AG04449 (cell line): ENCODE measurements around the gene AGER.

Experiments
- CTCF ChIA-PET: fragments of 350-600 bp; formaldehyde crosslinking; extraction: SDS; loops from one replicate; lab custom pipeline; 2021; ENCODE audit warnings: antibody characterized with exemption; lab: Yijun Ruan, JAX
- POLR2A ChIA-PET: fragments of 400-600, 350-600 bp; formaldehyde crosslinking; extraction: SDS; loops from one replicate; lab custom pipeline; 2020; ENCODE audit warnings: antibody characterized with exemption, inconsistent platforms; lab: Yijun Ruan, JAX
- DNase-seq: peaks from one replicate; pipeline ENCODE4 v3.0.0-alpha.2; 2010; ENCODE audit warnings: low read depth, low spot score
- H3K4me3 ChIP-seq: 2 replicates; pipeline ENCODE4 v1.5.1; 2011; ENCODE audit warnings: low read depth, mild to moderate bottlenecking, control low read depth, low read length
- CTCF ChIP-seq: IDR thresholded peaks from one replicate; pipeline ENCODE4 v1.5.1; 2011; ENCODE audit warnings: mild to moderate bottlenecking, moderate library complexity, low read length, control low read depth, inconsistent platforms; ENCODE audit not compliant: insufficient read depth; ENCODE audit errors: missing control alignments

The AGER gene

GRCh38 chr6:32151181-32151862 lies 32.7 kb downstream of the AGER start:
- TF ChIP-seq CTCF, result no peak
- peak overlapping the region; percentile 90 for H3K4me3 ChIP-seq
- POLR2A ChIA-PET, result interaction anchor here (0.7 to 1.0 kb wide), 3 partner anchors 21 to 1124 kb away, joined by 3 to 4 read pairs (median 3); partner anchors contain the start of genes ATF6B and FKBPL
- no peak for DNase-seq
- CTCF ChIA-PET, result interaction anchor here (0.6 to 2.9 kb wide), 5 partner anchors 18 to 37 kb away, joined by 3 to 27 read pairs (median 4); partner anchors contain the start of genes ATF6B and FKBPL

GRCh38 chr6:32149932-32150870 lies 33.9 kb downstream of the AGER start:
- CTCF ChIA-PET, result no interaction called here
- peak overlapping the region; percentile 20; the same call in 1 of the 2 replicates for H3K4me3 ChIP-seq
- no peak for DNase-seq
- POLR2A ChIA-PET, result interaction anchor here (0.9 kb wide), 1 partner anchor 1125 kb away, joined by 3 read pairs; no protein-coding TSS in a partner anchor
- TF ChIP-seq CTCF, result no peak

GRCh38 chr6:32149092-32149755 lies 34.8 kb downstream of the AGER start:
- no peak for DNase-seq
- no peak overlapping the region for H3K4me3 ChIP-seq
- TF ChIP-seq CTCF, result no peak
- CTCF ChIA-PET, result no interaction called here
- POLR2A ChIA-PET, result no interaction called here

GRCh38 chr6:32148289-32149091 lies 35.6 kb downstream of the AGER start:
- no peak overlapping the region for H3K4me3 ChIP-seq
- ChIA-PET CTCF (interaction anchor here (0.8 kb wide), 1 partner anchor 47 kb away, joined by 4 read pairs; no protein-coding TSS in a partner anchor), POLR2A (no interaction called here)
- TF ChIP-seq CTCF, result no peak
- DNase-seq, result no peak

GRCh38 chr6:32147401-32148132 lies 36.5 kb downstream of the AGER start:
- no peak for TF ChIP-seq CTCF
- DNase-seq, result no peak
- ChIA-PET POLR2A (no interaction called here), CTCF (interaction anchor here (0.8 to 1.0 kb wide), 2 partner anchors 28 to 48 kb away, joined by 3 to 4 read pairs; no protein-coding TSS in a partner anchor)
- no peak overlapping the region for H3K4me3 ChIP-seq
